Measurements from ENCODE around the gene C6orf52.
"Not testable (repeated sequence)": the region's sequence is repeated elsewhere in the genome, so short reads cannot be mapped to it uniquely, and the experiment has no call there.

The C6orf52 gene

GRCh38 chr6:10662742-10663141, 31.7 kb downstream of the C6orf52 start:
- no peak for DNase-seq (ENCODE audit: extremely low read depth, low read depth)
- TF ChIP-seq CTCF (IDR thresholded peaks at IDR 0.05; ENCODE audit: low read depth, low read length), result no peak

DNA sequence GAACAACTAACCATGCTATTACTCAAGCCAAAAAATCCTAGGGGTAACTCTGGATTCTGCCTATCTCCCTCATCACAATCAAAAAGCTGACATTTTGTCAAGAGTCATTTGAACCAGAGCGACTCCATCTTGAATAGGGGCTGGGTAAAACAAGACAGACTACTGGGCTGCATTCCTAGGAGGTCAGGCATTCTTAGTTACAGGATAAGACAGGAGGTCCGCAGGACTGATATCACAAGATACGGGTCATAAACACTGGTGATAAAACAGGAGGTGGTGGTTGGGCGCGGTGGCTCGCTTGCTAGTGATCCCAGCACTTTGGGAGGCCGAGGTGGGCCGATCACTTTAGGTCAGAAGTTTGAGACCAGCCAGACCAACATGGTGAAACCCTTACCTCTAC, 32.2 kb downstream of the C6orf52 start:
- TF ChIP-seq CTCF (IDR thresholded peaks at IDR 0.05; ENCODE audit: low read depth, low read length), result no peak
- DNase-seq (ENCODE audit: extremely low read depth, low read depth), result no peak

DNA sequence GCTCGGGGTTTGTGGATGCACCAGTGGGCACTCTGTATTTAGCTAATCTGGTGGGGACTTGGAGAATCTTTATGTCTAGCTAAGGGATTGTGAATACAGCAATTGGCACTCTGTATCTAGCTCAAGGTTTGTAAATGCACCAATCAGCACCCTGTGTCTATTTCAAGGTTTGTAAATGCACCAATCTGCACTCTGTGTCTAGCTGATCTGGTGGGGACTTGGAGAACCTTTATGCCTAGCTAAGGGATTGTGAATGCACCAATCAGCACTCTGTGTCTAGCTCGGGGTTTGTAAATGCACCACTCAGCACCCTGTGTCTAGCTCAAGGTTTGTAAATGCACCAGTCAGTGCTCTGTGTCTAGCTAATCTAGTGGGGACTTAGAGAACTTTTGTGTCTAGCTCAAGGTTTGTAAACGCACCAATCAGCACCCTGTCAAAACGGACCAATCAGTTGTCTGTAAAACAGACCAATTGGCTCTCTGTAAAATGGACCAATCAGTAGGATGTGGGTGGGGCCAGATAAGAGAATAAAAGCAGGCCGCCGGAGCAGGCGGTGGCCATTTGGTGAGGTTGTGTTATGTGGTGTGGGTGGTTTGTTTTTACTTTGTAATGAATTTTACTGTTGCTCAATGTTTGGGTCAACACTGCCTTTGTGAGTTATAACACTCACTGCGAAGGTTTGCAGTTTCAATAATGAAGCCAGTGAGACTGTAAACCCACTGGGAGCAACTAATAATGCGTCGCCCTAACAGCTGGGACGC, 33.8 kb downstream of the C6orf52 start:
- DNase-seq (ENCODE audit: extremely low read depth, low read depth), result not testable (repeated sequence)

GRCh38 chr6:10659699-10660348, 34.6 kb downstream of the C6orf52 start:
- no peak for TF ChIP-seq CTCF (IDR thresholded peaks at IDR 0.05; ENCODE audit: low read depth, low read length)
- DNase-seq (ENCODE audit: extremely low read depth, low read depth), result no peak

GRCh38 chr6:10658910-10659698, 35.3 kb downstream of the C6orf52 start:
- TF ChIP-seq CTCF (IDR thresholded peaks at IDR 0.05; ENCODE audit: low read depth, low read length), result no peak
- DNase-seq (ENCODE audit: extremely low read depth, low read depth), result no peak

DNA sequence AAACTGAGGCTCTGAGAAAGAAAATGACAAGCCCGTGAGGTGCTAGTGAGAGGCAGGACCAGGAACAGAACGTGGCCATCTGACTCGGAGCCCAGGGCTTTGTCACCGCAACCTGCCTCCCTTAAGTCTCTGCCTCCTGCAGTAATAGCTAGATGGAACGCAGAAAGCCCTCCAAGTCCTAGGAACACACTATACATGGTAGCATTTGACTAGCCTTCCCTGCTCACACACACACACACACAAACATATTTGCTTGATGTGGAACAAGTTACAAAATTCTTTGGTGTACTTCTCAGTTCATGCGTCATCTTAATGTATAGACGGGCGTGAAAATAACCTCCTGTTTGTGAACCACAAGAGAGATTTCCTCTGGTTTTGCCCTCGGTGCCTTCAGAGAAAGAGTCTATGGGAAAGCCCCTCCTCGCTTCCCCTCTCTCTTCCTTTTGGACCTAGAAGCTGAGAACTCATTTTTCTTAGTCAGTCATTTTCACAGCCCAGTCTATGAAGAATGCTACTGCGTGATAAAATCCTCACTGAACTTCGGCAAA, 38.8 kb downstream of the C6orf52 start:
- TF ChIP-seq CTCF (IDR thresholded peaks at IDR 0.05; ENCODE audit: low read depth, low read length), result no peak
- DNase-seq (ENCODE audit: extremely low read depth, low read depth), result no peak

- TF ChIP-seq CTCF (IDR thresholded peaks at IDR 0.05; ENCODE audit: low read depth, low read length), result no peak
- no peak for DNase-seq (ENCODE audit: extremely low read depth, low read depth)
Measured at GRCh38 chr6:10644225-10644624, 50.2 kb downstream of the C6orf52 start.

Measured in AG09319 (cell line).